K562 (cell line): ENCODE results near the gene RAPGEF5. TPM values are rescaled to one million over a fixed set of nuclear protein-coding genes. Genes with fewer than 3 reads are reported as not detected.
A peak's percentile ranks its signal among the peaks of the same experiment; 100 is the strongest.

Source experiments
- EP300 ChIP-seq: IDR thresholded peaks from 2 replicates; pipeline ENCODE4 v1.6.1; 2012; ENCODE audit warnings: low read length, improper control_type of control experiment
- FOSL1 ChIP-seq: fragments of 200-800 bp; sonication (Bioruptor generic); conservative IDR thresholded peaks from 2 replicates; pipeline ENCODE4 v1.6.1; 2016; ENCODE audit warnings: missing genetic modification characterization, missing compliant biosample characterization
- GATA2 ChIP-seq: sonication (generic); formaldehyde crosslinking; IDR thresholded peaks from 2 replicates; pipeline ENCODE4 v1.4.0; 2020; ENCODE audit warnings: mild to moderate bottlenecking, missing genetic modification reagents
- GTF2F1 ChIP-seq: IDR thresholded peaks from 2 replicates; pipeline ENCODE4 v1.6.1; 2011; ENCODE audit warnings: low read depth, low read length, improper control_type of control experiment
- JUND ChIP-seq, 2 experiments: IDR thresholded peaks; 2 replicates in 1 of 2; 3 replicates in 1 of 2; pipeline ENCODE4 v1.6.1; 2011; ENCODE audit warnings: borderline replicate concordance in 2 of 2, low read depth in 2 of 2, low read length in 2 of 2, improper control_type of control experiment in 1 of 2, missing biosample characterization in 1 of 2, missing genetic modification characterization in 1 of 2, missing genetic modification reagents in 1 of 2
- MEIS2 ChIP-seq: fragments of 450-650 bp; IDR thresholded peaks from 2 replicates; pipeline ENCODE4 v1.6.1; 2014; ENCODE audit warnings: mild to moderate bottlenecking; ENCODE audit not compliant: partially characterized antibody
- MLLT1 ChIP-seq, 2 experiments: fragments of 450-650 bp; IDR thresholded peaks; 2 replicates each; pipeline ENCODE4 v1.6.1; 2016
- NCOA1 ChIP-seq: fragments of 450-650 bp; IDR thresholded peaks from 2 replicates; pipeline ENCODE4 v1.6.1; 2016; ENCODE audit warnings: low read depth
- RBM14 ChIP-seq: fragments of 200-400 bp; formaldehyde crosslinking; IDR thresholded peaks from 2 replicates; pipeline ENCODE4 v1.6.1; 2018; ENCODE audit warnings: low read depth, mild to moderate bottlenecking, low read length, moderate library complexity, borderline replicate concordance; ENCODE audit not compliant: insufficient read depth
- TAL1 ChIP-seq: fragments of 450-650 bp; IDR thresholded peaks from 2 replicates; pipeline ENCODE4 v1.6.1; 2016; ENCODE audit warnings: mild to moderate bottlenecking
- TCF3 ChIP-seq: sonication (generic); formaldehyde crosslinking; IDR thresholded peaks from 2 replicates; pipeline ENCODE4 v1.4.0; 2020; ENCODE audit warnings: mild to moderate bottlenecking, missing genetic modification reagents
- polyA plus RNA-seq, 8 experiments: library from polyadenylated mRNA; depleted of rRNA in 4 of 8; stranded (reverse) in 5 of 8; unstranded in 3 of 8; fragments of >200 nt; fragmentation: Nextera tagmentation in 2 of 8; fragmentation: Illumina TruSeq in 1 of 8; extraction: Ambion mirVana in 2 of 8; extraction: Trizol in 1 of 8; gene quantifications; 2 replicates each; pipeline versions ENCODE4 v1.2.1 to v1.2.3, GENCODE V29; 2011 to 2014; ENCODE audit warnings: inconsistent platforms in 1 of 8, missing spikeins in 1 of 8
- total RNA-seq, 7 experiments: library from RNA; depleted of rRNA in 6 of 7; stranded (reverse); fragments of >200 nt in 6 of 7; fragmentation: Illumina TruSeq in 2 of 7; extraction: Trizol in 2 of 7; gene quantifications; 2 replicates each; pipeline versions ENCODE4 v1.2.1 to v1.2.3, GENCODE V29; 2011 to 2021; ENCODE audit warnings: low replicate concordance in 1 of 7
- TF ChIP-seq, protein P1 (sequence below), 2 experiments: IDR thresholded peaks in 1 of 2; conservative IDR thresholded peaks in 1 of 2; 2 replicates each; pipeline ENCODE4 v1.6.1; 2016; ENCODE audit warnings: low read depth in 2 of 2, mild to moderate bottlenecking in 1 of 2, missing compliant biosample characterization in 1 of 2, missing genetic modification characterization in 1 of 2, moderate library complexity in 1 of 2
- TF ChIP-seq, protein P2 (sequence below): sonication (generic); IDR thresholded peaks from 2 replicates; pipeline ENCODE4 v1.6.1; 2016
- TF ChIP-seq, protein P3 (sequence below): fragments of 200-800 bp; sonication (Bioruptor generic); IDR thresholded peaks from 2 replicates; pipeline ENCODE4 v1.6.1; 2017; ENCODE audit warnings: missing genetic modification characterization, missing compliant biosample characterization
- TF ChIP-seq, protein P4 (sequence below): sonication (generic); formaldehyde crosslinking; IDR thresholded peaks from 2 replicates; pipeline ENCODE4 v1.9.0; 2022; ENCODE audit warnings: mild to moderate bottlenecking, missing genetic modification reagents
- TF ChIP-seq, protein P5 (sequence below): sonication (generic); formaldehyde crosslinking; IDR thresholded peaks from 2 replicates; pipeline ENCODE4 v1.8.1; 2022; ENCODE audit warnings: missing genetic modification reagents

Gene RAPGEF5
- total and polyA plus RNA-seq, 9 of the 15 experiments (the other 6 are each of a cell fraction or from before 2014, with no cell fraction given) = 0.39 to 2.0 (median 1.1) TPM

DNA sequence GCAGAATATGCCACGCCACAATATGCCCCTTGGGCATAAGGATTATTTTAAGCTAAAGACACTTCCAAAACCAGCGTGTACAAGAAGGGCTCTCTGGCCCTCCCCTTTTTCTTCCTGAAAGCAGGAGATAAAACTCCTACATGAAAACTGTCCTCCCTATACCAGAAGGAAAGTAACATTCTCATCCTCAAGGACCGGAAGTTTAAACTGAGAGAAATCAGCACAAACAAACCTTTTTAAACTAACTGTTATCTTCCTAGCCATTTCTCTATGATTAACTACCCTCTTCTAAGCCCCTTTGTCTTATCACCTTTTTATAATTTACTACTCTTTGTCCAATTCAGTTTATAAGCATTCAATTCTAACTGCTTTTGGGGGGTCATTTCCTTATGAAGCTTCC, 16.4 kb upstream of the RAPGEF5 start (continued):
- TF ChIP-seq, protein P1, sequence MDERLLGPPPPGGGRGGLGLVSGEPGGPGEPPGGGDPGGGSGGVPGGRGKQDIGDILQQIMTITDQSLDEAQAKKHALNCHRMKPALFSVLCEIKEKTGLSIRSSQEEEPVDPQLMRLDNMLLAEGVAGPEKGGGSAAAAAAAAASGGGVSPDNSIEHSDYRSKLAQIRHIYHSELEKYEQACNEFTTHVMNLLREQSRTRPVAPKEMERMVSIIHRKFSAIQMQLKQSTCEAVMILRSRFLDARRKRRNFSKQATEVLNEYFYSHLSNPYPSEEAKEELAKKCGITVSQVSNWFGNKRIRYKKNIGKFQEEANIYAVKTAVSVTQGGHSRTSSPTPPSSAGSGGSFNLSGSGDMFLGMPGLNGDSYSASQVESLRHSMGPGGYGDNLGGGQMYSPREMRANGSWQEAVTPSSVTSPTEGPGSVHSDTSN (CRISPR knock-in tag; IDR thresholded peaks at IDR 0.05; ENCODE audit: low read depth) = no peak
- TF ChIP-seq, protein P1 (tag; conservative IDR thresholded peaks at IDR 0.05; ENCODE audit: low read depth) = peak; percentile 75
- TF ChIP-seq MEIS2 = peak; percentile 83
- TF ChIP-seq JUND (IDR thresholded peaks at IDR 0.05; ENCODE audit: borderline replicate concordance, low read depth, low read length) = peak; percentile 44; the same call in 1 of the 2 replicates
- no peak for TF ChIP-seq JUND (tag; IDR thresholded peaks at IDR 0.05; ENCODE audit: borderline replicate concordance, low read depth, low read length)
- TF ChIP-seq TCF3 (CRISPR knock-in tag) = peak; percentile 72
- TF ChIP-seq, protein P2, sequence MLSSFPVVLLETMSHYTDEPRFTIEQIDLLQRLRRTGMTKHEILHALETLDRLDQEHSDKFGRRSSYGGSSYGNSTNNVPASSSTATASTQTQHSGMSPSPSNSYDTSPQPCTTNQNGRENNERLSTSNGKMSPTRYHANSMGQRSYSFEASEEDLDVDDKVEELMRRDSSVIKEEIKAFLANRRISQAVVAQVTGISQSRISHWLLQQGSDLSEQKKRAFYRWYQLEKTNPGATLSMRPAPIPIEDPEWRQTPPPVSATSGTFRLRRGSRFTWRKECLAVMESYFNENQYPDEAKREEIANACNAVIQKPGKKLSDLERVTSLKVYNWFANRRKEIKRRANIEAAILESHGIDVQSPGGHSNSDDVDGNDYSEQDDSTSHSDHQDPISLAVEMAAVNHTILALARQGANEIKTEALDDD = peak; percentile 48; the same call in 1 of the 2 replicates
- TF ChIP-seq, protein P3, sequence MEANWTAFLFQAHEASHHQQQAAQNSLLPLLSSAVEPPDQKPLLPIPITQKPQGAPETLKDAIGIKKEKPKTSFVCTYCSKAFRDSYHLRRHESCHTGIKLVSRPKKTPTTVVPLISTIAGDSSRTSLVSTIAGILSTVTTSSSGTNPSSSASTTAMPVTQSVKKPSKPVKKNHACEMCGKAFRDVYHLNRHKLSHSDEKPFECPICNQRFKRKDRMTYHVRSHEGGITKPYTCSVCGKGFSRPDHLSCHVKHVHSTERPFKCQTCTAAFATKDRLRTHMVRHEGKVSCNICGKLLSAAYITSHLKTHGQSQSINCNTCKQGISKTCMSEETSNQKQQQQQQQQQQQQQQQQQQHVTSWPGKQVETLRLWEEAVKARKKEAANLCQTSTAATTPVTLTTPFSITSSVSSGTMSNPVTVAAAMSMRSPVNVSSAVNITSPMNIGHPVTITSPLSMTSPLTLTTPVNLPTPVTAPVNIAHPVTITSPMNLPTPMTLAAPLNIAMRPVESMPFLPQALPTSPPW = peak; percentile 73
- 0 out of 2 replicates have a peak, but pooled peaks have one; percentile 24 for TF ChIP-seq TAL1
- peak; percentile 86; the same call in 1 of the 2 replicates for TF ChIP-seq EP300
- no peak for TF ChIP-seq RBM14
- TF ChIP-seq GATA2 (CRISPR knock-in tag) = no peak
- TF ChIP-seq FOSL1 (tag) = peak; percentile 35
- TF ChIP-seq, protein P4, sequence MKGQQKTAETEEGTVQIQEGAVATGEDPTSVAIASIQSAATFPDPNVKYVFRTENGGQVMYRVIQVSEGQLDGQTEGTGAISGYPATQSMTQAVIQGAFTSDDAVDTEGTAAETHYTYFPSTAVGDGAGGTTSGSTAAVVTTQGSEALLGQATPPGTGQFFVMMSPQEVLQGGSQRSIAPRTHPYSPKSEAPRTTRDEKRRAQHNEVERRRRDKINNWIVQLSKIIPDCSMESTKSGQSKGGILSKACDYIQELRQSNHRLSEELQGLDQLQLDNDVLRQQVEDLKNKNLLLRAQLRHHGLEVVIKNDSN = no peak
- TF ChIP-seq, protein P5, sequence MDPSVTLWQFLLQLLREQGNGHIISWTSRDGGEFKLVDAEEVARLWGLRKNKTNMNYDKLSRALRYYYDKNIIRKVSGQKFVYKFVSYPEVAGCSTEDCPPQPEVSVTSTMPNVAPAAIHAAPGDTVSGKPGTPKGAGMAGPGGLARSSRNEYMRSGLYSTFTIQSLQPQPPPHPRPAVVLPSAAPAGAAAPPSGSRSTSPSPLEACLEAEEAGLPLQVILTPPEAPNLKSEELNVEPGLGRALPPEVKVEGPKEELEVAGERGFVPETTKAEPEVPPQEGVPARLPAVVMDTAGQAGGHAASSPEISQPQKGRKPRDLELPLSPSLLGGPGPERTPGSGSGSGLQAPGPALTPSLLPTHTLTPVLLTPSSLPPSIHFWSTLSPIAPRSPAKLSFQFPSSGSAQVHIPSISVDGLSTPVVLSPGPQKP = no peak
- TF ChIP-seq GTF2F1 = no peak
- TF ChIP-seq NCOA1 = no peak
- TF ChIP-seq MLLT1 (IDR thresholded peaks at IDR 0.05) = no peak
